Muscle layer of colon (tissue), 2 donors: Measurements from ENCODE around the gene RAB13.

Source experiments
- H3K27ac ChIP-seq: one replicate; pipeline ENCODE4 v1.7.0; 2013; ENCODE audit warnings: low read depth, mild to moderate bottlenecking, low read length, moderate library complexity
- H3K27me3 ChIP-seq, 2 donors: one replicate each; pipeline ENCODE4 v1.7.0; 2013; ENCODE audit warnings: low read length in 2 of 2, mild to moderate bottlenecking in 2 of 2; ENCODE audit not compliant: insufficient read depth in 2 of 2, control insufficient read depth in 1 of 2
- H3K36me3 ChIP-seq: one replicate; pipeline ENCODE4 v1.7.0; 2013; ENCODE audit warnings: mild to moderate bottlenecking, low read length; ENCODE audit not compliant: insufficient read depth
- H3K4me1 ChIP-seq: one replicate; pipeline ENCODE4 v1.7.0; 2013; ENCODE audit warnings: mild to moderate bottlenecking, low read length; ENCODE audit not compliant: insufficient read depth
- H3K4me3 ChIP-seq, 2 donors: one replicate each; pipeline ENCODE4 v1.7.0; 2013; ENCODE audit warnings: low read length in 2 of 2, low read depth in 1 of 2, mild to moderate bottlenecking in 1 of 2, moderate library complexity in 1 of 2
- H3K9ac ChIP-seq: one replicate; pipeline ENCODE4 v1.7.0; 2013; ENCODE audit warnings: low read length
- H3K9me3 ChIP-seq: one replicate; pipeline ENCODE4 v1.7.0; 2013; ENCODE audit warnings: mild to moderate bottlenecking, low read length
- donor health status: abdominal sarcoma.
- donor health status: Adenocarcinoma of cecum.

Gene RAB13

DNA sequence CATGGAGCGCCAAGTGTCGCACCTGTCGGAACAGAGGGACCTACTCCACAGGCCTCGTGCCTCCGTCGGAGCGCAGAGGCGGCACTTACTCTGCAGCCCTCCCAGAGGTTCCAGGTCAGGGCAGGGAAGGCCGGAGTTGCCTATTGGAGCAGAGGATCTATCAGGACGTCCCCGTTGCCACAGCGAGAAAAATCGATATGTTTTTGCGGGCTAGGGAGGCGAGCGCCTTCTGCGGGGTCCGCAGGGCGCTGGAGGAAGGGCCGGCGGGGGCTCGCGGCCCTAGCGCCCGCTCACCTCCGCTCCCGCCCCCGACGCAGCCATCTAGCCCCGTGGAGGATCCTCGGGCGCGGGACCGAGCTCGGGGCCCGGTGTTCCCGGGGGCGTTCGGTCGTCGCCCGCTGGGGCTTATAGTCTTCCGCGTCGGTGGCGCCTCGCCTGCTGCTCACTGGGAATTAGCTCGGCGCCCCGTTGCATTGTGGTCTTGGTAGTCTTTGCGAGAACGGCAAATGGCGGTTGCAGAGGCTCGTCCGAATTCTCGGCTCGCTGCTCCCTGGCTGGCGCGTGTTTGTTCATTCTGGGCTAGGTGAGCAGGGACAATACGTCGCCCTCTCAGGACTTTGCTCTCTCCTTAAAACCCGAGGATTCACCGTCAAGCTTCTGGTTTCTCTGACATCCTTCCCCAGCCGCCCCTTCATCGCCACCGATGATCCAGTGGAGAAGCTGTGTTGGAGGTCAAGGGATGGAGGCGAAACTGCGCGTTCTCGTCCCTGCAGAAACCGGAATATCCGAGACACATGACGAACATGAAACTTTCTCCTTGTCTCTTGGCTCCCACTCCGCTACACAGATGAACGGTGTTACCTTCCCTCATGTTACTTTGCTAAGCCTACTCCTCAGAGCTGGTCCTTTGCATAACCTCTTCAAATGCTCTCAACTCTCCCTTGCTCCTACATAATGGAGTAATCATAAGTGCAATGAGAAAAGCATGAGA lies 8.6 kb downstream of the RAB13 start, which contains the start of gene JTB:
JTB (minus strand) TSS at position 425 of the 991 bp plus-strand sequence; CDS start at position 3, 422 bp downstream.
- Histone ChIP-seq H3K9me3 (no peaks in the 10 kb centered on the region), H3K27me3 (no peaks in the 10 kb centered on the region), H3K36me3 (peaks cover 42% of the 10 kb centered on the region), H3K27ac (peak within 1 kb of the TSS; percentile 96), H3K4me1 (peaks cover 20% of the 10 kb centered on the region), H3K4me3 (peak within 1 kb of the TSS; percentile 86 to 97), H3K9ac (peak within 1 kb of the TSS; percentile 95)

GRCh38 chr1:153976819-153977249 lies 9.3 kb downstream of the RAB13 start:
- H3K36me3 ChIP-seq = peaks cover 35% of the 10 kb centered on the region
- H3K4me1 ChIP-seq = peaks cover 20% of the 10 kb centered on the region
- H3K27me3 ChIP-seq = no peaks in the 10 kb centered on the region
- H3K9me3 ChIP-seq = no peaks in the 10 kb centered on the region
- peak overlapping the region; percentile 86 to 97 for H3K4me3 ChIP-seq
- peak overlapping the region; percentile 95 for H3K9ac ChIP-seq
- peak overlapping the region; percentile 96 for H3K27ac ChIP-seq

- H3K36me3 ChIP-seq = peaks cover 30% of the 10 kb centered on the region
- H3K27me3 ChIP-seq = no peaks in the 10 kb centered on the region
- H3K4me1 ChIP-seq = peaks cover 22% of the 10 kb centered on the region
- no peak overlapping the region for H3K27ac ChIP-seq
- no peak overlapping the region for H3K9ac ChIP-seq
- no peaks in the 10 kb centered on the region for H3K9me3 ChIP-seq
- H3K4me3 ChIP-seq = no peak overlapping the region
Measured at GRCh38 chr1:153973525-153973924, 12.6 kb downstream of the RAB13 start.

- H3K9me3 ChIP-seq = no peaks in the 10 kb centered on the region
- H3K36me3 ChIP-seq = peaks cover 30% of the 10 kb centered on the region
- H3K4me1 ChIP-seq = peaks cover 23% of the 10 kb centered on the region
- no peak overlapping the region for H3K27ac ChIP-seq
- H3K27me3 ChIP-seq = no peaks in the 10 kb centered on the region
- no peak overlapping the region for H3K9ac ChIP-seq
- H3K4me3 ChIP-seq = no peak overlapping the region
Measured at GRCh38 chr1:153973071-153973470, 13.1 kb downstream of the RAB13 start.

GRCh38 chr1:153970346-153970745 lies 15.8 kb downstream of the RAB13 start:
- peaks cover 20% of the 10 kb centered on the region for H3K4me1 ChIP-seq
- H3K9ac ChIP-seq = no peak overlapping the region
- H3K27ac ChIP-seq = no peak overlapping the region
- H3K36me3 ChIP-seq = peaks cover 21% of the 10 kb centered on the region
- no peak overlapping the region for H3K4me3 ChIP-seq
- no peaks in the 10 kb centered on the region for H3K9me3 ChIP-seq
- H3K27me3 ChIP-seq = no peaks in the 10 kb centered on the region

- peaks cover 27% of the 10 kb centered on the region for H3K4me1 ChIP-seq
- peaks cover 10% of the 10 kb centered on the region for H3K36me3 ChIP-seq
- no peak overlapping the region for H3K4me3 ChIP-seq
- no peak overlapping the region for H3K27ac ChIP-seq
- H3K27me3 ChIP-seq = no peaks in the 10 kb centered on the region
- no peaks in the 10 kb centered on the region for H3K9me3 ChIP-seq
- no peak overlapping the region for H3K9ac ChIP-seq
Measured at GRCh38 chr1:153968972-153969371, 17.2 kb downstream of the RAB13 start.

GRCh38 chr1:153968408-153968807 lies 17.7 kb downstream of the RAB13 start:
- Histone ChIP-seq H3K36me3 (peaks cover 4% of the 10 kb centered on the region), H3K27me3 (no peaks in the 10 kb centered on the region), H3K9me3 (no peaks in the 10 kb centered on the region), H3K9ac (peak overlapping the region; percentile 44), H3K27ac (peak overlapping the region; percentile 73), H3K4me1 (peaks cover 29% of the 10 kb centered on the region), H3K4me3 (peak overlapping the region; percentile 66 to 93)

DNA sequence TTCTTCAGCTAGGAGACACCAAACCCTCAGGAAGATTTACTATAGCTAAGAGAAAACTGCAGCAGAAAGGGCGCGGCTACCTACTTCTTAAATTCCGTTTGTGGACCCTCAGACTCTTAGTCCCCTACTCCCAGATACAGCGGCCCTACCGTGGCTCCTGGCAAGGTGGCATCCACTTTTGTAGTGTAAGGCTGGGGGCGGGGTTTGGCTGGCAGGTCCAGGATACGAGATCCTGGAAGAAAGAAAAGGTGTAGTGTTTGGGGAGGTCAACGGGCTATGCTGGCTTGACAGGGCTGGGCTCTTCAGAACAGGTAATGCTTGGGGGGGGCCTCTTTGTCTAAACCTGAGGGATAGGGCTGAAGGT lies 18.2 kb downstream of the RAB13 start:
- H3K36me3 ChIP-seq = no peaks in the 10 kb centered on the region
- H3K27ac ChIP-seq = peak overlapping the region; percentile 73
- H3K9me3 ChIP-seq = no peaks in the 10 kb centered on the region
- no peaks in the 10 kb centered on the region for H3K27me3 ChIP-seq
- peak overlapping the region; percentile 44 for H3K9ac ChIP-seq
- H3K4me1 ChIP-seq = peaks cover 29% of the 10 kb centered on the region
- H3K4me3 ChIP-seq = peak overlapping the region; percentile 66 to 93

DNA sequence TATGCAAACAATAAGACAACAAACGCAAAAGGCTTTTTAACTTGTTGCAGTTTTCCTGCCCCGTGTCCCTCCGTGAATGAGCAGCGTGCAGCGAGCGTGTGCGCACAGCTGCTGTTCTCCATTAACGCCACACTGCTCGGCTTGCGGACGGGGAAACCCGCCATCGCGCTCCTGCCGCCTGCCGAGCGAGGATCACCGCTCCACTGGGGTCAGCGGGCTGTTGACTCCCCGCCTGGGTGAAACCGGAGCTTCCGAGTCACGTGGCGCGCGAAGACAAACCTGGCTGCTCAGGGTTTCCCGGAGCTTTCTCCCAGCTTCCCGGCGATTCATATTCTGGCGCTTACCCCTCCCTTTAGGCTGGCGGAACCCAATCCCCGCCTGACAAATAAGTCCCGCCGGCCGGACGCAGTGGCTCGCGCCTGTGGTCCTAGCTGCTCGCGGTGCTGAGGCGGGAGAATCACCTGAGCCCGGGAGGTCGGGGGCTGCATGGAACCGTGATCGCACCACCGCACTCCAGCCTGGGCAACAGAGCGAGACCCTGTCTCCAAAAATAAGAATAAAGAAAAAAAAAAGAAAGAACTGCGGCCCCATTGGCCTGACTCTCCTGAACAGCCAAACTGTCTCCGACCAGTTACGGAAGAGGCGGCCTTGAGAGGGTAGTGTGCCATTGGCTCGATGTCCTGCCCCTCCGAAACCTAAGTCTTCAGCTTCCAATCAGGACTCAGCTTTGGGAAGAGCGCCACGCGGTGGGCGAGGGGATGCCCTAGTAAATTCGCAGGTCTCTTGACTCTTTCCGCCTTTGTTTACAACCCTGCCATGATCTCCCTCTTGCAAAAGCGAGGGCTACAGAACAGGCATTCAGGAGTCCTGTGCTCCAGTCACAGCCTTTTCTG lies 18.8 kb downstream of the RAB13 start, which contains the start of gene CREB3L4:
CREB3L4 (plus strand) TSS at position 796 of the 893 bp plus-strand sequence. CDS start 624 bp downstream, outside the sequence.
- H3K27me3 ChIP-seq = no peaks in the 10 kb centered on the region
- no peaks in the 10 kb centered on the region for H3K9me3 ChIP-seq
- peaks cover 35% of the 10 kb centered on the region for H3K4me1 ChIP-seq
- peak within 1 kb of the TSS; percentile 44 for H3K9ac ChIP-seq
- peak within 1 kb of the TSS; percentile 73 for H3K27ac ChIP-seq
- peak within 1 kb of the TSS; percentile 66 to 93 for H3K4me3 ChIP-seq
- no peaks in the 10 kb centered on the region for H3K36me3 ChIP-seq

DNA sequence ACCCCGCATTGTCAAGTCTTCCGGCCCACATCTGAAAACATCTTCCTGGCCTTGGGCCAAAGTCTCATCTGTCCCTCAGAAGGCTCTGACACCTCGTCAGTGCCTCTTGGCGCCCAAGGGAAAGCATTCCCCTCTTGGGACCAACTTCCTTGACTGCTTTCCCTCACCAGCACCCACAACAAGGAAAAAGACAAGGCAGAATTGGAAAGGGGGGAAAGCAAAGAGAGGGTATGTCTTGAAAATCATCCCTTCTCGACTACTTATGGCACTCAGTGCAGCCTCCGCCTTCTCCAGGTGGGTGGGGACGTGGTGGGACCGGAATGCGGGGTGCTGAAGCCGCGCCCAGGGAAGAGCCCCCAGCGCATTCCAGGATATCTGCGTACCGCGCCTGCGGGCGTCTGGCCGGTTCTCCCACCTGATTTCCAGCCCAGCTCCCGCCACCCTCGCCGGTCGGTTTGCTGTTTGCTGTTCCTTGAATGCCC lies 22.2 kb downstream of the RAB13 start:
- peak overlapping the region; percentile 67 to 79 for H3K4me3 ChIP-seq
- H3K27ac ChIP-seq = peak overlapping the region; percentile 93
- no peaks in the 10 kb centered on the region for H3K27me3 ChIP-seq
- no peaks in the 10 kb centered on the region for H3K9me3 ChIP-seq
- peak overlapping the region; percentile 85 for H3K9ac ChIP-seq
- peaks cover 57% of the 10 kb centered on the region for H3K4me1 ChIP-seq
- H3K36me3 ChIP-seq = peaks cover 18% of the 10 kb centered on the region
